Transverse colon (tissue), 4 donors: ENCODE results near the gene FAM20B.

Experiments used
- POLR2AphosphoS5 ChIP-seq, 3 donors: sonication (generic); formaldehyde crosslinking; IDR thresholded peaks; one replicate each; pipeline ENCODE4 v1.6.1; 2016; ENCODE audit warnings: antibody characterized with exemption in 3 of 3
- TF ChIP-seq, protein P1 (sequence below), 5 experiments: fragments of 200-600 bp in 3 of 5; fragments of 450-650 bp in 2 of 5; sonication (generic) in 3 of 5; IDR thresholded peaks; 1 replicate in 2 of 5; 2 replicates in 3 of 5; pipeline ENCODE4 v1.5.1; 2016 to 2017; ENCODE audit warnings: antibody characterized with exemption in 5 of 5, inconsistent platforms in 3 of 5, mild to moderate bottlenecking in 2 of 5, moderate library complexity in 1 of 5

DNA sequence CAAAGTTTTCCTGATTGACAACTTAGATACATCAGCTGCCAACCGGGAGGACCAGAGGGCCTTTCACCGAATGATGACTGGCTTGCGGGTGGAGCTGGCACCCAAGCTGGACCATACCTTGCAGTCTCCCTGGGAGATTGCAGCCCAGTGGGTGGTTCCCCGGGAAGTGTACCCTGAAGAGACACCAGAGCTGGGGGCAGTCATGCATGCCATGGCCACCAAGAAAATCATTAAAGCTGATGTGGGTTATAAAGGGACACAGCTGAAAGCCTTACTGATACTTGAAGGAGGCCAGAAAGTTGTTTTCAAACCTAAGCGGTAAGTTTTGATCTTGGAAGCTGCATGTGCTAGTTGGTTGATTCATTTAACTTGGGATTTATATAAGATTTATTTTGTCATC, 18.2 kb downstream of the FAM20B start:
- TF ChIP-seq, protein P1, sequence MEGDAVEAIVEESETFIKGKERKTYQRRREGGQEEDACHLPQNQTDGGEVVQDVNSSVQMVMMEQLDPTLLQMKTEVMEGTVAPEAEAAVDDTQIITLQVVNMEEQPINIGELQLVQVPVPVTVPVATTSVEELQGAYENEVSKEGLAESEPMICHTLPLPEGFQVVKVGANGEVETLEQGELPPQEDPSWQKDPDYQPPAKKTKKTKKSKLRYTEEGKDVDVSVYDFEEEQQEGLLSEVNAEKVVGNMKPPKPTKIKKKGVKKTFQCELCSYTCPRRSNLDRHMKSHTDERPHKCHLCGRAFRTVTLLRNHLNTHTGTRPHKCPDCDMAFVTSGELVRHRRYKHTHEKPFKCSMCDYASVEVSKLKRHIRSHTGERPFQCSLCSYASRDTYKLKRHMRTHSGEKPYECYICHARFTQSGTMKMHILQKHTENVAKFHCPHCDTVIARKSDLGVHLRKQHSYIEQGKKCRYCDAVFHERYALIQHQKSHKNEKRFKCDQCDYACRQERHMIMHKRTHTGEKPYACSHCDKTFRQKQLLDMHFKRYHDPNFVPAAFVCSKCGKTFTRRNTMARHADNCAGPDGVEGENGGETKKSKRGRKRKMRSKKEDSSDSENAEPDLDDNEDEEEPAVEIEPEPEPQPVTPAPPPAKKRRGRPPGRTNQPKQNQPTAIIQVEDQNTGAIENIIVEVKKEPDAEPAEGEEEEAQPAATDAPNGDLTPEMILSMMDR (IDR thresholded peaks at IDR 0.05): no peak
- no peak for TF ChIP-seq POLR2AphosphoS5 (IDR thresholded peaks at IDR 0.05)
